Caco-2 (cell line): Measurements from ENCODE around the gene DHFR2. TPM values are rescaled to one million over a fixed set of nuclear protein-coding genes. Genes with fewer than 3 reads are reported as not detected.
"Not testable (repeated sequence)": the region's sequence is repeated elsewhere in the genome, so short reads cannot be mapped to it uniquely, and the experiment has no call there.

Experiments
- Bru-seq: library from RNA; stranded (reverse); fragments of 400-500 nt; gene quantifications from one replicate; lab custom pipeline; 2021; lab: Mats Ljungman, UMichigan
- BruChase-seq, 2 experiments: library from RNA; stranded (reverse); fragments of 400-500 nt; gene quantifications; one replicate each; lab custom pipeline; 2021; lab: Mats Ljungman, UMichigan
- BruUV-seq: library from RNA; stranded (reverse); fragments of 400-500 nt; replicated peaks from 2 replicates; lab custom pipeline; 2021; lab: Mats Ljungman, UMichigan
- CTCF ChIA-PET: fragments of 300-600 bp; sonication (Branson Sonifier 250); formaldehyde crosslinking; loops from one replicate; lab custom pipeline; 2022; ENCODE audit warnings: antibody characterized with exemption; lab: Charles Lee
- POLR2A ChIA-PET: fragments of 300-600 bp; sonication (Branson Sonifier 250); formaldehyde crosslinking; loops from one replicate; lab custom pipeline; 2022; ENCODE audit warnings: antibody characterized with exemption; lab: Charles Lee
- DNase-seq, 2 experiments: peaks; one replicate each; pipeline versions ENCODE4 v3.0.0 to v3.0.0-alpha.2; 2020 to 2022
- H3K27me3 ChIP-seq: replicated peaks from 2 replicates; pipeline ENCODE4 v1.6.0; 2011; ENCODE audit warnings: low read length; ENCODE audit not compliant: control insufficient read depth, insufficient read depth
- H3K36me3 ChIP-seq: 2 replicates; pipeline ENCODE4 v1.5.1; 2011; ENCODE audit warnings: low read length; ENCODE audit not compliant: control insufficient read depth, insufficient read depth
- H3K4me1 ChIP-seq: fragments of 250-450 bp; sonication (Bioruptor Pico); 2 replicates; pipeline ENCODE4 v1.5.1; 2020; ENCODE audit warnings: mild to moderate bottlenecking
- H3K4me3 ChIP-seq: 2 replicates; pipeline ENCODE4 v1.5.1; 2011; ENCODE audit warnings: low read depth, mild to moderate bottlenecking, control low read depth, low read length
- H3K9me3 ChIP-seq: fragments of 250-450 bp; sonication (Bioruptor Pico); 2 replicates; pipeline ENCODE4 v1.5.1; 2020; ENCODE audit warnings: mild to moderate bottlenecking, moderate library complexity
- H3K27ac Mint-ChIP-seq: one replicate; pipeline ENCODE4 v1.8.0; 2022; ENCODE audit warnings: mixed read lengths; ENCODE audit not compliant: unreplicated experiment
- H3K27me3 Mint-ChIP-seq: one replicate; pipeline ENCODE4 v1.8.0; 2022; ENCODE audit warnings: mixed read lengths; ENCODE audit not compliant: insufficient read depth, unreplicated experiment
- H3K36me3 Mint-ChIP-seq: one replicate; pipeline ENCODE4 v1.8.0; 2022; ENCODE audit warnings: mild to moderate bottlenecking, mixed read lengths; ENCODE audit not compliant: insufficient read depth, unreplicated experiment
- H3K4me1 Mint-ChIP-seq: one replicate; pipeline ENCODE4 v1.8.0; 2022; ENCODE audit warnings: low read depth, mixed read lengths; ENCODE audit not compliant: unreplicated experiment
- H3K4me3 Mint-ChIP-seq: one replicate; pipeline ENCODE4 v1.8.0; 2022; ENCODE audit warnings: mild to moderate bottlenecking, moderate library complexity, mixed read lengths; ENCODE audit not compliant: unreplicated experiment
- H3K9me3 Mint-ChIP-seq: one replicate; pipeline ENCODE4 v1.8.0; 2022; ENCODE audit warnings: mixed read lengths; ENCODE audit not compliant: unreplicated experiment
- intact Hi-C: fragments of 100-400 bp; cut with micrococcal nuclease; formaldehyde crosslinking; loops from one replicate; pipeline ENCODE4 v1.10.0; 2022; ENCODE audit not compliant: unreplicated experiment
- long read RNA-seq: library from polyadenylated mRNA; stranded (forward); transcript quantifications from one replicate; pipeline ENCODE4 v2.0.0, GENCODE V29; 2022
- total RNA-seq: library from RNA; stranded (reverse); gene quantifications from 2 replicates; pipeline ENCODE4 v1.2.3, GENCODE V29; 2022
- TF ChIP-seq, protein P1 (sequence below), 2 experiments: fragments of 200-600 bp in 1 of 2; IDR thresholded peaks; 1 replicate in 1 of 2; 2 replicates in 1 of 2; pipeline versions ENCODE4 v1.5.1 to v1.8.0; 2011 to 2022; ENCODE audit warnings: antibody characterized with exemption in 1 of 2, control low read depth in 1 of 2, inconsistent platforms in 1 of 2, low read depth in 1 of 2, low read length in 1 of 2, mild to moderate bottlenecking in 1 of 2, moderate library complexity in 1 of 2; ENCODE audit not compliant: insufficient read depth in 1 of 2, severe bottlenecking in 1 of 2, unreplicated experiment in 1 of 2

DHFR2 gene
- total RNA-seq (3.3 and 3.7 TPM in 2 replicates), Bru-seq, nascent RNA (percentile 66 among the genes with signal in this experiment), BruChase-seq, experiment 1, labeled RNA remaining after a 2-hour chase (percentile 71 among the genes with signal in this experiment), BruChase-seq, experiment 2, labeled RNA remaining after a 6-hour chase (percentile 65 among the genes with signal in this experiment)
- long read RNA-seq, full-length matches to known transcripts = 5 of 5 reads
- long read RNA-seq, partial matches to known transcripts = 0 of 5 reads
- long read RNA-seq, other reads (novel, unspliced or antisense) = 0 of 5 reads

DNA sequence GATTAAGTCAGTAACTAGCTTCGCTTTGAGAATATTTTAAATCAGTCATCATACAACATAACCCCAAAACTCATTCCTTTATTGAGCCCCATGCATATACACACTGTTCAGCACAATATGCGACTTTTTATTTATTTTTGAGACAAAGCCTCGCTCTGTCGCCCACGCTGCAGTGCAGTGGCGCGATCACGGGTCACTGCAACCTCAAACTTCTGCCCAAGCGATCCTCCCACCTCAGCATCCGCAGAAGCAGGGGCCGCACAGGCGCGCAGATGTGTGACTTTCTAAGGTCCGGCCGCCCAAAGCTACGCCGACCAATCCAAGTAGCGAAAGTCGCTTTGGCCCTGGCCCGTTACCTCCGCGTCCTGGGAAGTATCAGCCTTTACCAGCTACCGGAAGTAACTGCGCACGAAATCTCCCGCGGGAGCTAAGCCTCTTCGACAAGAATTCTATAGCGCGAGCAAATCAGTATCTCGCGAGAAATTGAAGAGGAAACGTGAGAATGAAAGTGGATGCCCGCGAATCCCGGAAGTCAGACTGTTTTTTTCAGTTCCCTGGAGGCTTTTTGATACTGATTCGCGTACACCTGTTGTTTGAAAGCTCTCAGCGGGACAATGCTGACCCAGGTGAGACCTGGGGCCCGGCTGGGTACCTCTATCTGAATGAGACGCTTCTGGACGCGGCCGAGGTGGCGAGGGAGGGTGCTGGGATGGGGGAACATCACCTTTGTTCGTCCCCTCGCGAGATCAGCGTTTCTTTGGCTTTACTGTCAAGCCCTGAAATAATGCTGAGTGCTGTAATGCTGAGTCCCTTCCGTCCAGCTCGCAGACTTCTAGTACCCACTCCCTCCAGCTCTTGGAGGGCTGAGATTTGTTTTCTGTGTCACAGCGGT, at the start of gene DHFR2, which contains the start of gene NSUN3:
Gene DHFR2, minus strand, starts transcription at position 404 of the 892 bp plus-strand sequence. CDS start 1,405 bp downstream, outside the sequence.
Gene NSUN3, plus strand, starts transcription at position 549 of the 892 bp plus-strand sequence. Its CDS starts 66 bp downstream, at position 615.
- peaks cover 4% of the 10 kb centered on the region; the same call in 1 of the 2 replicates for H3K4me1 ChIP-seq
- H3K27ac Mint-ChIP-seq = peak within 1 kb of the TSS; percentile 99
- CTCF ChIA-PET = interaction anchor here (0.6 to 1.3 kb wide), 2 partner anchors 9 to 39 kb away, joined by 3 to 5 read pairs; no protein-coding TSS in a partner anchor
- TF ChIP-seq, protein P1, sequence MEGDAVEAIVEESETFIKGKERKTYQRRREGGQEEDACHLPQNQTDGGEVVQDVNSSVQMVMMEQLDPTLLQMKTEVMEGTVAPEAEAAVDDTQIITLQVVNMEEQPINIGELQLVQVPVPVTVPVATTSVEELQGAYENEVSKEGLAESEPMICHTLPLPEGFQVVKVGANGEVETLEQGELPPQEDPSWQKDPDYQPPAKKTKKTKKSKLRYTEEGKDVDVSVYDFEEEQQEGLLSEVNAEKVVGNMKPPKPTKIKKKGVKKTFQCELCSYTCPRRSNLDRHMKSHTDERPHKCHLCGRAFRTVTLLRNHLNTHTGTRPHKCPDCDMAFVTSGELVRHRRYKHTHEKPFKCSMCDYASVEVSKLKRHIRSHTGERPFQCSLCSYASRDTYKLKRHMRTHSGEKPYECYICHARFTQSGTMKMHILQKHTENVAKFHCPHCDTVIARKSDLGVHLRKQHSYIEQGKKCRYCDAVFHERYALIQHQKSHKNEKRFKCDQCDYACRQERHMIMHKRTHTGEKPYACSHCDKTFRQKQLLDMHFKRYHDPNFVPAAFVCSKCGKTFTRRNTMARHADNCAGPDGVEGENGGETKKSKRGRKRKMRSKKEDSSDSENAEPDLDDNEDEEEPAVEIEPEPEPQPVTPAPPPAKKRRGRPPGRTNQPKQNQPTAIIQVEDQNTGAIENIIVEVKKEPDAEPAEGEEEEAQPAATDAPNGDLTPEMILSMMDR (IDR thresholded peaks at IDR 0.05; ENCODE audit: insufficient read depth in 1 of 2, low read depth in 1 of 2, low read length in 1 of 2, severe bottlenecking in 1 of 2, unreplicated experiment in 1 of 2) = no peak
- no peaks in the 10 kb centered on the region for H3K9me3 Mint-ChIP-seq
- H3K9me3 ChIP-seq = no peaks in the 10 kb centered on the region
- intact Hi-C loops = no loop called here
- DNase-seq = peak; percentile 90 to 95
- peaks cover 8% of the 10 kb centered on the region for H3K4me1 Mint-ChIP-seq
- no peaks in the 10 kb centered on the region for H3K27me3 ChIP-seq
- H3K4me3 ChIP-seq = peak within 1 kb of the TSS; percentile 47
- peak within 1 kb of the TSS; percentile 98 for H3K4me3 Mint-ChIP-seq
- H3K27me3 Mint-ChIP-seq = no peaks in the 10 kb centered on the region
- H3K36me3 ChIP-seq = no peaks in the 10 kb centered on the region
- BruUV-seq = TSS peak; percentile 53
- POLR2A ChIA-PET = interaction anchor here (0.6 to 2.2 kb wide), 5 partner anchors 13 to 89 kb away, joined by 3 to 8 read pairs (median 6); partner anchors contain the start of genes ARL13B and PROS1
- peaks cover 6% of the 10 kb centered on the region for H3K36me3 Mint-ChIP-seq

DNA sequence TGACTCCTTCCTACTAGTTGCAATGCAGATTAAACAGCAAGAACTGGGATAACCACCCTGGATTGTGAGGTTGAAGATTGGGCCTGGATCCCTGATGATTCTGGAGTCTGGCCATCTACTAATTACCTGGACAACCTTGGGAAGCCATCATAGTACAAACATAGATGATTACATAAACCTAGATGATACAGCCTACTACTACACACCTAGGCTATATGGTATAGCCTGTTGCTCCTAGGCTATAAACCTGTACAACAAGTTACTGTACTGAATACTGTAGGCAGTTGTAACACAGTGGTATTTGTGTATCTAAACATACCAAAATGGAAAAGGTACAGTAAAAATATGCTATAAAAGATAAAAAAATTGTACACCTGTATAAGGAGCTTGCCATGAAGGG, 48.1 kb upstream of the DHFR2 start:
- no peak for DNase-seq
- POLR2A ChIA-PET = no interaction called here
- Mint-ChIP-seq H3K9me3 (no peaks in the 10 kb centered on the region), H3K27ac (no peak overlapping the region), H3K27me3 (no peaks in the 10 kb centered on the region), H3K4me1 (no peaks in the 10 kb centered on the region), H3K4me3 (no peak overlapping the region), H3K36me3 (no peaks in the 10 kb centered on the region)
- no TSS peak for BruUV-seq
- Histone ChIP-seq H3K27me3 (no peaks in the 10 kb centered on the region), H3K4me3 (no peak overlapping the region), H3K36me3 (no peaks in the 10 kb centered on the region; the same call in 1 of the 2 replicates), H3K4me1 (no peaks in the 10 kb centered on the region), H3K9me3 (no peaks in the 10 kb centered on the region)
- CTCF ChIA-PET = no interaction called here
- TF ChIP-seq, protein P1 (IDR thresholded peaks at IDR 0.05; ENCODE audit: insufficient read depth in 1 of 2, low read depth in 1 of 2, low read length in 1 of 2, severe bottlenecking in 1 of 2, unreplicated experiment in 1 of 2) = no peak
- intact Hi-C loops = loop anchor here (1.0 kb wide), 1 partner anchor 139 kb away; no protein-coding TSS in a partner anchor

DNA sequence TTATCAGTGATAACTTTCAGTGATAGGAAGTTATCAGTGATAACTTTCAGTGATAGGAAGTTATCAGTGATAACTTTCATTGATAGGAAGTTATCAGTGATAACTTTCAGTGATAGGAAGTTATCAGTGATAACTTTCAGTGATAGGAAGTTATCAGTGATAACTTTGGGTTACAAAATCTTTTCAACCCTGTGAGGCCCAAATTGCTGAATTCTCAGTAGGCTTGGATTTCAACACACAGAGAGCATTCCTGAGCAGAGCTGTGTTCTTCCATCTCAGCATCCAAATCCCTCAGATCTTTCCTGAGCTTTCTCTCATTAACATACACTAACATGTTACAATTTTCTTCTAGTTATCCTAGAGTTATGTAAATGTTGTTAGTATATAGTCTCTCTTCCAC, 47.5 kb upstream of the DHFR2 start:
- POLR2A ChIA-PET, CTCF ChIA-PET, H3K4me3 Mint-ChIP-seq: not testable (repeated sequence)

More for the DNA sequence above, 47.5 kb upstream of the DHFR2 start:
- not testable (repeated sequence) for H3K27ac Mint-ChIP-seq, H3K4me3 ChIP-seq, H3K9me3 Mint-ChIP-seq, H3K4me1 ChIP-seq, H3K4me1 Mint-ChIP-seq, H3K36me3 Mint-ChIP-seq, H3K27me3 ChIP-seq, BruUV-seq, H3K36me3 ChIP-seq, H3K9me3 ChIP-seq, H3K27me3 Mint-ChIP-seq
- intact Hi-C loops = loop anchor here (1.0 kb wide), 1 partner anchor 140 kb away; no protein-coding TSS in a partner anchor
- DNase-seq = peak in 1 of 2 experiments; percentile 4
